Fibroblast of lung (primary cell): Measurements from ENCODE around the gene TUBA4B. TPM values are rescaled to one million over a fixed set of nuclear protein-coding genes. Genes with fewer than 3 reads are reported as not detected.

Experiments used
- DNase-seq, 2 donors: peaks; one replicate each; pipeline versions ENCODE4 v3.0.0 to v3.0.0-alpha.2; 2010; ENCODE audit warnings: low read depth in 2 of 2
- H2AFZ ChIP-seq: 2 replicates; pipeline ENCODE4 v1.5.1; 2012; ENCODE audit warnings: low read length, control low read depth, inconsistent platforms
- H3K27ac ChIP-seq: 2 replicates; pipeline ENCODE4 v1.5.1; 2011; ENCODE audit warnings: low read length, control low read depth; ENCODE audit not compliant: insufficient read depth
- H3K27me3 ChIP-seq: 2 replicates; pipeline ENCODE4 v1.5.1; 2011; ENCODE audit warnings: mild to moderate bottlenecking, low read length; ENCODE audit not compliant: control insufficient read depth, insufficient read depth
- H3K36me3 ChIP-seq: 2 replicates; pipeline ENCODE4 v1.5.1; 2011; ENCODE audit warnings: low read length; ENCODE audit not compliant: control insufficient read depth, insufficient read depth
- H3K4me1 ChIP-seq: 2 replicates; pipeline ENCODE4 v1.5.1; 2011; ENCODE audit warnings: low read length; ENCODE audit not compliant: control insufficient read depth, insufficient read depth; ENCODE audit errors: extremely low read depth
- H3K4me2 ChIP-seq: 2 replicates; pipeline ENCODE4 v1.5.1; 2011; ENCODE audit warnings: low read length, control low read depth; ENCODE audit not compliant: insufficient read depth; ENCODE audit errors: extremely low read depth
- H3K4me3 ChIP-seq, 4 experiments: fragments of 200-600 bp in 1 of 4; sonication (generic) in 1 of 4; replicated peaks in 1 of 4; 2 replicates each; pipeline ENCODE4 v1.5.1; 2011 to 2016; ENCODE audit warnings: low read length in 4 of 4, low read depth in 3 of 4, mild to moderate bottlenecking in 3 of 4, control low read depth in 2 of 4, inconsistent platforms in 1 of 4, mixed read lengths in 1 of 4; ENCODE audit not compliant: insufficient read depth in 1 of 4; ENCODE audit errors: control extremely low read depth in 1 of 4
- H3K79me2 ChIP-seq: 2 replicates; pipeline ENCODE4 v1.5.1; 2012; ENCODE audit warnings: mild to moderate bottlenecking, low read length, inconsistent platforms; ENCODE audit not compliant: control insufficient read depth, insufficient read depth
- H3K9ac ChIP-seq: 2 replicates; pipeline ENCODE4 v1.5.1; 2011; ENCODE audit warnings: mild to moderate bottlenecking, low read length, control low read depth; ENCODE audit not compliant: insufficient read depth
- H3K9me3 ChIP-seq: 2 replicates; pipeline ENCODE4 v1.5.1; 2012; ENCODE audit warnings: low read depth, low read length; ENCODE audit not compliant: control insufficient read depth, insufficient read depth
- H4K20me1 ChIP-seq: 2 replicates; pipeline ENCODE4 v1.5.1; 2011; ENCODE audit warnings: low read length; ENCODE audit not compliant: control insufficient read depth, insufficient read depth; ENCODE audit errors: extremely low read depth
- EZH2 ChIP-seq: IDR thresholded peaks from 2 replicates; pipeline ENCODE4 v1.5.1; 2012; ENCODE audit warnings: low read length, control low read depth, mild to moderate bottlenecking; ENCODE audit errors: missing control alignments
- polyA plus RNA-seq, 2 donors: library from polyadenylated mRNA; depleted of rRNA in 1 of 2; stranded (reverse) in 1 of 2; unstranded in 1 of 2; fragments of >200 nt; gene quantifications; 2 replicates each; pipeline ENCODE4 v1.2.1, GENCODE V29; 2011 to 2012; ENCODE audit warnings: missing spikeins in 1 of 2
- total RNA-seq: library from RNA; depleted of rRNA; stranded (reverse); fragments of >200 nt; gene quantifications from 2 replicates; pipeline ENCODE4 v1.2.1, GENCODE V29; 2014
- TF ChIP-seq, protein P1 (sequence below), 2 donors: IDR thresholded peaks in 1 of 2; conservative IDR thresholded peaks in 1 of 2; 1 replicate in 1 of 2; 2 replicates in 1 of 2; pipeline ENCODE4 v1.5.1; 2011 to 2012; ENCODE audit warnings: low read length in 2 of 2, control low read depth in 1 of 2, inconsistent platforms in 1 of 2, low read depth in 1 of 2, mild to moderate bottlenecking in 1 of 2

Gene TUBA4B
- total and polyA plus RNA-seq, 2 donors (not counting 1 experiment from before 2014, with no cell fraction given) = not detected

- H3K79me2 ChIP-seq = peaks cover 2% of the 10 kb centered on the region
- H3K27me3 ChIP-seq = peaks cover 2% of the 10 kb centered on the region
- H3K4me1 ChIP-seq = peaks cover 16% of the 10 kb centered on the region
- DNase-seq = no peak
- peak overlapping the region; percentile 91 for H2AFZ ChIP-seq
- H4K20me1 ChIP-seq = no peaks in the 10 kb centered on the region
- H3K4me3 ChIP-seq = peak overlapping the region; percentile 58 to 85 (median 75)
- H3K9ac ChIP-seq = peak overlapping the region; percentile 68
- no peak for TF ChIP-seq EZH2
- TF ChIP-seq, protein P1, sequence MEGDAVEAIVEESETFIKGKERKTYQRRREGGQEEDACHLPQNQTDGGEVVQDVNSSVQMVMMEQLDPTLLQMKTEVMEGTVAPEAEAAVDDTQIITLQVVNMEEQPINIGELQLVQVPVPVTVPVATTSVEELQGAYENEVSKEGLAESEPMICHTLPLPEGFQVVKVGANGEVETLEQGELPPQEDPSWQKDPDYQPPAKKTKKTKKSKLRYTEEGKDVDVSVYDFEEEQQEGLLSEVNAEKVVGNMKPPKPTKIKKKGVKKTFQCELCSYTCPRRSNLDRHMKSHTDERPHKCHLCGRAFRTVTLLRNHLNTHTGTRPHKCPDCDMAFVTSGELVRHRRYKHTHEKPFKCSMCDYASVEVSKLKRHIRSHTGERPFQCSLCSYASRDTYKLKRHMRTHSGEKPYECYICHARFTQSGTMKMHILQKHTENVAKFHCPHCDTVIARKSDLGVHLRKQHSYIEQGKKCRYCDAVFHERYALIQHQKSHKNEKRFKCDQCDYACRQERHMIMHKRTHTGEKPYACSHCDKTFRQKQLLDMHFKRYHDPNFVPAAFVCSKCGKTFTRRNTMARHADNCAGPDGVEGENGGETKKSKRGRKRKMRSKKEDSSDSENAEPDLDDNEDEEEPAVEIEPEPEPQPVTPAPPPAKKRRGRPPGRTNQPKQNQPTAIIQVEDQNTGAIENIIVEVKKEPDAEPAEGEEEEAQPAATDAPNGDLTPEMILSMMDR (conservative IDR thresholded peaks at IDR 0.05 in 1 of 2, IDR thresholded peaks at IDR 0.05 in 1 of 2; ENCODE audit: low read depth in 1 of 2, low read length in 2 of 2) = no peak
- no peaks in the 10 kb centered on the region for H3K9me3 ChIP-seq
- peaks cover 15% of the 10 kb centered on the region for H3K36me3 ChIP-seq
- H3K27ac ChIP-seq = peak overlapping the region; percentile 50
- H3K4me2 ChIP-seq = peak overlapping the region; percentile 99
These were observed 47.1 kb upstream of the TUBA4B start for GRCh38 chr2:219205981-219206327.

GRCh38 chr2:219206328-219207133, 46.5 kb upstream of the TUBA4B start, which contains the start of gene ZFAND2B:
TSS of gene ZFAND2B (plus strand) at chr2:219206782. CDS start at chr2:219206988, 206 bp downstream.
- peak within 1 kb of the TSS; percentile 80 for H3K27ac ChIP-seq
- H3K27me3 ChIP-seq = peaks cover 2% of the 10 kb centered on the region
- peaks cover 15% of the 10 kb centered on the region for H3K36me3 ChIP-seq
- TF ChIP-seq, protein P1 (conservative IDR thresholded peaks at IDR 0.05 in 1 of 2, IDR thresholded peaks at IDR 0.05 in 1 of 2; ENCODE audit: low read depth in 1 of 2, low read length in 2 of 2) = no peak
- no peak for TF ChIP-seq EZH2
- H3K9ac ChIP-seq = peak within 1 kb of the TSS; percentile 71
- DNase-seq = peak; percentile 86 to 90
- peak within 1 kb of the TSS; percentile 58 to 85 (median 75) for H3K4me3 ChIP-seq
- H3K79me2 ChIP-seq = peaks cover 2% of the 10 kb centered on the region
- H3K4me1 ChIP-seq = peaks cover 16% of the 10 kb centered on the region
- peak within 1 kb of the TSS; percentile 91 for H2AFZ ChIP-seq
- H3K9me3 ChIP-seq = no peaks in the 10 kb centered on the region
- peak within 1 kb of the TSS; percentile 99 for H3K4me2 ChIP-seq
- H4K20me1 ChIP-seq = no peaks in the 10 kb centered on the region

GRCh38 chr2:219207134-219207883, 45.7 kb upstream of the TUBA4B start:
- H3K4me2 ChIP-seq = peak overlapping the region; percentile 94
- peaks cover 2% of the 10 kb centered on the region for H3K27me3 ChIP-seq
- peaks cover 15% of the 10 kb centered on the region for H3K36me3 ChIP-seq
- no peaks in the 10 kb centered on the region for H4K20me1 ChIP-seq
- peaks cover 2% of the 10 kb centered on the region for H3K79me2 ChIP-seq
- H3K9ac ChIP-seq = peak overlapping the region; percentile 32
- peaks cover 16% of the 10 kb centered on the region for H3K4me1 ChIP-seq
- H3K27ac ChIP-seq = peak overlapping the region; percentile 80
- no peaks in the 10 kb centered on the region for H3K9me3 ChIP-seq
- peak overlapping the region; percentile 58 to 79 (median 72) for H3K4me3 ChIP-seq
- TF ChIP-seq, protein P1 (conservative IDR thresholded peaks at IDR 0.05 in 1 of 2, IDR thresholded peaks at IDR 0.05 in 1 of 2; ENCODE audit: low read depth in 1 of 2, low read length in 2 of 2) = no peak
- TF ChIP-seq EZH2 = no peak
- peak overlapping the region; percentile 3 for H2AFZ ChIP-seq
- DNase-seq = no peak
